ENCODE results near the gene RPN1.

GRCh38 chr3:128572644-128573105, 77.9 kb downstream of the RPN1 start:
- TF ChIP-seq CTCF (IDR thresholded peaks at IDR 0.05) (no peak), POLR2AphosphoS5 (IDR thresholded peaks at IDR 0.05) (no peak), POLR2A (IDR thresholded peaks at IDR 0.05) (no peak), EP300 (IDR thresholded peaks at IDR 0.05) (no peak)

Data from sigmoid colon (tissue), 4 donors.